GM18873 (cell line): ENCODE measurements around the gene SYNDIG1.

ENCODE experiments used
- ATAC-seq: cut with Tn5 transposase; IDR thresholded peaks from one replicate; pipeline ENCODE4 v1.9.1; 2021; ENCODE audit warnings: mild to moderate bottlenecking, moderate library complexity, moderate number of reproducible peaks; ENCODE audit not compliant: unreplicated experiment, low FRiP score

The SYNDIG1 gene

DNA sequence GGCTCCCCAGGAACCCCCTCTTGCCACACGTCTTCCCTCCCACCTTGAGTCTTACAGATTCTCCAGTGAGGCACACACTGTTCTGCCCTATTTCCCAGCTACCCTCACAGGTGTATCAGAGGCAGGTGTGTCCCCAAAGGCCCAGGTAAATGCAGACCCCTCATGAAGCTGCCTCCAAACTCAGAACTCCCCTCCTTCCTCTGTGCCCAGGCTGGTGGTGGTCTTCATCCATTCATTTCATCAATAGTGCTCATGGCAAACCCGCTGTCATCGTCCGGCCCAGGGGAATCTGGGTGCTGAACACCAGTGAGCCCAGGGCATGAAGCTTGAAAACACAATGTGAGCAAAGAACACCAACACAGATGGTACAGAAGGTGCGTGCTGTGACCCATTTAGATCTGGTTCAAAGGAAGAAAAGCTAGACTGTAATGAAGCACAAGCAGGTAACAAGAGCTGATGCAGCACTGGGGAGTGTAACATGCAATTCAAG is 213.1 kb downstream of the SYNDIG1 start:
- no peak for ATAC-seq

DNA sequence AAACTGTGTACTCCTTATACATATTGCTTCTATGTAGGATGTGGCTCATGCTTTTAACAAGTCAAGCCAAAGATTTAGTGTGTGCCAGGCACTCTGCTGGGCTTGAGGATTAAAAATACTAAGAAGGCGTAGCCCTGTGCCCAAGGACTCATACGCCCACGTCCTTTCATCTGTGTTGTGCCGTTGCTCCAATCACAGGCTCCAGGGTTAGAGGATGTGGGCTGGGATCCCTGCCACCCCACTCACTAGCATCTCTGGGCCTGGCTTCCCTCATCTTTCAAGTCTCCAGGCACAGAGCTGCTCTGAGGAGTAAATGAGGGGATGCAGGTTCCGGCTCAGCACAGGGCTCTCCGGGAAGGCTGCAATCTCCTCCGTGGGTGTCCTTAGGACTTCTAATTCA is 214.2 kb downstream of the SYNDIG1 start:
- no peak for ATAC-seq

DNA sequence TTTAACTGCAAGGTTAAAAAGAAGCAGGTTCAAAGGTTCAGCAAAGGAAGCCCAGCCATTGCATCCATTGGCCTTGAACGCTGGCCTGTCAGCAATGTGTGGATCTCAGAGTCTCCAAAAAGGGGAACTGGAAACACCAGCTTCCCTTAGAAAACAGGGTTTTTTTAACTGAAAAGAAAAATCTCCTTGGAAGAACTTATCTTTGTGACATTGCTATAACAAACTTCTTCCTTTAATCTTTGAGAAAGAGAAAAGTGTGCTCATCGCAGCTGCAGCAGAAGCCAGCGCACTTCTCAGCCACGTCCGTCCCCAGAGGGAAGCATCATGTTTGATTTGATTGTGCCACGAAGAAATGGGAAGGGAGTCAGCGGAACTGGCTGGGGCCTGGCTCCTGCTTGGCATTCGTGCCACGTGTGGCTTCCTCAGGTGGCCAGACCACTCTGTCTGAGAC is 215.0 kb downstream of the SYNDIG1 start:
- ATAC-seq = no peak

DNA sequence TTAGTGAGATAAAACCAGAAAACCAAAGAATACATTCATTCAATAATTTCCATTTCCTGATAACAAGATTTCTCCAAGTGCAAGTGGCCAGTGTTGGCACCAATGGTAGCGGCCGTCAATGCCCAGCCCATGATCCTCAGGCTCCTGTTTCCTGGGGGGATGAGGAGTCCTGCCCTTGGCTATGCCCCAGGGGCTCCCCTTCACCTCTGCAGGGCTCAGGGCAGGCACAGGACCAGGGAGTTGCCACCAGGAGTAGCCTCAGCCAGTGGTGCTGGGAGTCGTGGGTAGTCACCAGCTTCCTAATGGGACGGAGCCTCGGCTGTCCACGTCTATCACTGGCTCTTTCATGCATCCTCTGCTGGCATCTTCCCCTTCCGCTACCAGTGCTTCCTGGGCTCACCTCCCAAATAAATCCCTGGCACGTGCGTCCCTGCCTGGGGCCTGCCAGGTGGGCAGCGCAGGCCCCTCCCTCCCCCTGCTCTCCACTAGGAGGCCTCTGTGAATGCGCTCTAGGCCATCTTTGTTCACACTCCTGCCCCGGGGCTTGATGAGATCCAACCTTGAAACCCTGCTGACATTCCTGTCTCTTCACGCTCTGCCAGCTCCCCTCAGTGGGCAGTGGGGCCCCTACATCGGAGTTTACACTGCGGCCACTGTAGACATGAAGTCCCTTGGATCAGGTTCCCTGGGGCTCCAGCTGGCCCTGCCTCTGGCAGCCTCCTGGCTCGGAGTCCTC is 215.7 kb downstream of the SYNDIG1 start:
- ATAC-seq = no peak

DNA sequence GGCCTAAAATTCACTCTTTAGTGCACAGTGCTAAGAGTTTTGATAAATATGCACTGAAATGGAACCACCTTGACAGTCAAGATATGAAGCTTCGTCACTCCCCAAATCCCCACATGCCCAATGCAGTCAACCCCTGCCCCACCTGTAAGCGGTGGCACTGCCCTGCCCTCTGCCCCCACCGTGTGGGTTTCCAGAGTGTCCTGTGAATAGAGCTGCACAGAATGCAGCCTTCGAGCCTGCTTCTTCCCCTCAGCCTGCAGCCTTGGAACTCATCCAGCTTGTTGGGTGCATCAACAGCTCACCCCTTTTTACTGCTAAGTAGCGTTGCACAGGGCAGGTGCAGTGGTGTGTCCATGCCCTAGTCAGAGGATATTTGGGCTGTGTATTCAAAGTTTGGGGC is 216.3 kb downstream of the SYNDIG1 start:
- ATAC-seq = no peak

DNA sequence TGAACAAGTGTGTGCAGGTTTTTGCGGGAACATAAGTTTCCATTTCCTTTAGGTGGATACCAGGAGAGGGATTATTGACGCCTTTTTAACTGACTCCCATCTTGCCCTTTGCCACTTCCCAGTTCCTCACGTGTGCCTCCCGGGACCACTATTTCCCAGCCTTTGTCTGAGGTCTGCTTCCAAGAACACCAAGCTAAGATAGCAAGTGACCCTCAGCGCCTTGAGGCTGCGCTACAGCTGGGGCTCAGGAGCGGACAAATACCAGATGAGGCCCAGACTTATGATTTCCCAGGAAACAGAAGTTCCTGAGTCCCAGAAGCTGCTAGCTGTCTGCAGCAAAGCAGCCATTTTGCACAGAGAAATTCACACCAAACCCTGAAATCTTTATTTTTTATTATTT is 216.7 kb downstream of the SYNDIG1 start:
- no peak for ATAC-seq

DNA sequence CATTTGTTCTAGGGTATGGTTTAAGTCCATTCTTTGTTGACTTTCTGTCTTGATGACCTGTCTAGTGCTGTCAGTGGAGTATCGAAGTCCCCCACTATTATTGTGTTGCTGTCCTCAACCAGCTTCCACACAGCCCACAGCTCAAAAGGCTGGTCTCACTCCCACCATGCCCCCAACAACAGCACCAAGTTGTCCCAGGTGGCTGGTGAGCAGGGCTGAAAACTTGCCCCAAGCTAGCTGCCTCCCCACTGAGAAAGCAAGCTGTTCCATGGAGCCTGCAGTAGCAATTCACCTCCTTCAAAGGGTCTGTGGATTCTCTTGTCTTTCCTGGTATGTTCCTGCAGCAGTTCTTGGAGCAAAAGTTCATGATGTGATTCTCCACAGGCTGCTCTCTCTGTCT is 221.0 kb downstream of the SYNDIG1 start:
- no peak for ATAC-seq

DNA sequence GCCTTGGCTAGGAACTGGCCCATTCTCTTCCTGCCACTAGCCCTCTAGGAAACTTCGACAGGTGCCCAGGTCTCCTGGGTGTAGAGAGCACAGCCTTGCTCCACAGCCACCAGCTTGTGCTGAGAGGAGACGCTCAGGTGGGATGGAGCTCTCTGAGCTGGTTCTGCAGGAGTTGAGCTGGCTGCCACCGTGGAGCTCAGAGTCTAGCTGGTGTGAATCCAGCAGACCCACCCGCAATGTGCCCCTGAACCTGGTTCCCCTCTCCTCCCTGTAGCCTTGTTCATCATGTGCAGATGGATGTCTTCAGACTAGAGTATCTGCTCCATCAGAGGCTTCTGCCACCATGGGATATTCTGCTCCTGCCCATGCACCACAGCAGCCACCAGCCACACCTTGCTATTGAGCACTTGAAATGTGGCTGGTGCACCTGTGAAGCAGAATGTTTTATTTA is 222.5 kb downstream of the SYNDIG1 start:
- no peak for ATAC-seq

DNA sequence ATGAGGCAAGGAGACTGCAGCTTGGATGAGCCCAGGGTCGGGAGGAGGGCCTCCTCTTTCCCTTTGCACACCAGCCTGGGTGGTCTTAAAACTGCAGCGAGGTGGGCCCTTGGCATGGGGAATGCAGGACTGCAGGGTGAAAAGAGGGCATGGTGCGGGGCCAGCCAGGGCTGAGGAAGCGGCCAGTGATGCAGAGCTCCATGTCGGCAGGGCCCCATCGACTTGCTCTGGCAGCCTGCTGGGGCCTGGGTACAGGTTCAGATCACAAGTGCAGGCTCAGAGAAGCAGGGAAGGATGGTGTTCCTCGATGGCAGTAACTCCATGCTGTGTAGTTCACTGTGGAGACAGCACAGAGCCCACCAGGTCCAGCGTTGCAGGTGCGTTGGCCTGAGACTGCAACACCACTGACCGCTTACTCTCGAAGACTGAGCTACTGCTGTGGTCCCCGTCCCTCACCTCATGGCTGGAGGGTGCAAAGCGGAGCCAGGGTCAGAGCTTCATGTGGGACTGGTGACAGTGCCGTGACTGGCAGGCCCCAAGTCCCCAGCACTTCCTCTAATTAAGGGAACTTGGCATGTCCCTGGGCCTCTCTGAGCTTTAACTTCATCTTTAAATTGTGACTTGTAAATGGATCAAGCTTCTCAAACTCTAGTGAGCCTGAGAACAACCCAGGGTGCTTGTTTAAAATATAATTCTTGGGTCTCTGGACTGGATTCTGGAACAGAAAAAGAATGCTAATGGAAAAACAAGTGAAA is 223.2 kb downstream of the SYNDIG1 start:
- ATAC-seq = no peak

DNA sequence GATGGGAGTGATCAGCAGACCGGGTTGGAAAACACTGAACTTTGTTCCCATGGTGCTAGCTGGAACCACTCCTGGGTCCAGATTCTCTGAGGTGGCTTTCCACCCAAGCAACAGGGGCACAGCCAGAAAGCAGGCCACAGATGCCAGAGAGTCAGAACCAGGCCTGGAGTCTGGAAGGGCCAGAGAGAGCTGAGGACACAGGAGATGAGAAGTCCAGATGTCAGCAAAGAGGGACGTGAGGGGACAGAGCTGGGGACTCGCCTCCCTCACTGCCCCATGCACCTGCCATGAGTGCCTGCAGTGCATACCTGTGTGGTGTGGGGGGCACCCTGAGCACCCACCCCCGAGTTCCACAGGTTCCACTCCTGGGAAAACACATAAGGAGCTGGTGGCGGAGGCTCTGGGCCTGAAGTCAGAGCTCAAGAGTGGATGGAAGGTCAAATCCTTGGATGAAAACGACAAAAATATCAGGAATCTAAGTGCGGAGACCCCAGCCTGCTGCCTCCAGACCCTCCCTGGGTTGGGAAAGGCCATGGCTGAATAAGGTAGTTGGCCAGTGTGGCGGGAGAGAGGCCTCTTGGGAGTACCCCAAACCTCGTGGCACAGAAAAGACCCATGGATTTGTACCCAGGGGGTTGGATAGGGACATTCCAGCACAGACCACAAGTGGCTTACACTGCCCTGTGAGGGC is 224.2 kb downstream of the SYNDIG1 start:
- ATAC-seq = no peak

DNA sequence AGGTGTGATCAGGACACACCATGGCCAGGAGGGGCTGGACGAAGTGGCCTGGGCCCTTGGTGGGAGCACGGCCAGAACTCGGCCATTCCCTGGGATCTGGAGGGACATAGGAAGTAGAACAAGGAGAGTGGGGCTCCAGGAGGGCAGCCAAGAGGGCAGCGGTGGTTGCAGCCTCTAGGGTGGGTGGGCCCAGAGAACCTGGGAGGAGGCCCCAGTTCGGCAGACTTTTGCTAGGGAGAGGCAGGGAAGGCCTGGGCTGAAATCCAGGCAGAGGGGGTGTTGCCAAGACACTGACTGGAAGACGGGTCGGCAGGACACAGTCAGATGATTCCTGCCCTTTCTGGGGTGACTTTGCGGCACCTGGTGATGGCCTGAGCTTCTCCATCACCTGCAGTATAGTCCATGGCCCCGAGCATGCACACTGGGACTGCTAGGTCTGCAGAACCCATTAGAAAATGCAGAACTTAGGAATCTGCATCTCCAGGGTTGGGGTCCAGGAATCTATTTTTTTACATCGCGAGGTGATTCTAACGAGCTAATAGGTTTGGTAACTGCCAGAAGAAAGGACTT is 224.8 kb downstream of the SYNDIG1 start:
- ATAC-seq = no peak

DNA sequence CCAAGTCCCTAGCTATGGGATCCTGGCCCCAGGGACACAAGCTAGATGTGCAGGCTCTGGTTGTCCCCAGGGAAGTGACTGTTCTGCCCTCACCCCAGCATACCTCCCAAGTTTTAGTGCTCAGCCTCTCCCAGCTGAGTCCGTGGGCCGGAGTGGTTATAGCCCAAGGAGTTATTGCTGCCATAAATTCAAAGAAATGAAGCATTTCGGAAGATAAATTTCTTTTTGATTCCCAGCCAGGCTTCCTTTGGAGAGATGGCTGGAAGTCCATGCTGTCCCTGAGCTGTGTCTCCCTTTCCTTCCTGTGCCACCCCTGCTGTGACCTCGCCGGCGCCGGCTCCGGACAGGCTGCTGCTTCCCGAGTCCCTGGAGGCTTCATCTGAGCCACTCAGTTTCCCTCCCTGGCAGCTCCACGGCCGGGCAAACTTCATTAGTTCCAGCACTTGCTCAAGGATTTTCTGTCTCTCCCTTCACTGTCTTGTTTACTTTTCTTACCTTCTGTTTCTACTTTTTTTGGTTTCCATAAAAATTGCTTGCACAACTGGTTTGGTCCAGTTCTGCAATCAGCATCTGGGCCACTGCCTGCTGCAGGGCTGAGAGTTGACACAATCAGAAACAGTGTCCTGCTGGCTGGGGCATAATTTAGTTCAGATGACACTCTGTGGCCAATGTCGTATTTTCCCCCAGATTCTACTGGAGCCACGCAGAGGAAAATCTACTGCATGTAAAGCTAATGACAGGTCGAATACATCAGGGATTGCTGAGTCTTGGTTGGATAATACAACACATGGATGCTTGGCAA is 225.5 kb downstream of the SYNDIG1 start:
- ATAC-seq = no peak

DNA sequence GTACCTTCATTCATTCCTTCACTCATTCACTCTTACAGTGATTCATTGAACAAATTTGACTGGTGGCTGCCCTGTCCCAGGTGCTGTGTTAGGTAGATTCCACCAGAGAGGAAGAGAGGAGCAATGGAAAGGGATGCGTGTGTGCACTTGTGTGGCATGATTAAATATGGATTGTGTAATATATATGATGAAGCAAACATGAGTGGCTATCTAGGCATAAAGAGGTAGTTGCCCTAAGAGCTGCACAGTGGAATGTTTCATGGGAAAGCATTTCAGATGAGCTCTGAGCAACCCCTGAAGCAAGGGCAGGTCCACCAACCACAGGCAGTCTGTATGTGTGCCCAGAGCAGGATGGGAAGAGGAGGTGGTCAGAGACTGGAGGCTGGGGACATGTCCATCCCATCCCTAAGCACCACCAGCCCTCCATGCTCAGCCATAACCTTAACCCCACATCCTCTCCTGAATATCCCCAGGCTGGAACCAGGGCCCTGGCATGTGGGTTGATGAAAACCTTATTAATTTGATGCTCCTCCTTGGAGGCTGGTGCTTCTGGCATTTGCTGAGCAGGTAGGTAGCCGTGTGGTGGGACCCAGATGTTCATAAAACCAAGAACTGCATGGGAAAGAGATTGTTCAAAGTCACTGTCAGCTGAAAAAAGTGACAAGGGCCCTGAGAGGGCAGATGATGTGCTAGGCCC is 226.2 kb downstream of the SYNDIG1 start:
- ATAC-seq = no peak

DNA sequence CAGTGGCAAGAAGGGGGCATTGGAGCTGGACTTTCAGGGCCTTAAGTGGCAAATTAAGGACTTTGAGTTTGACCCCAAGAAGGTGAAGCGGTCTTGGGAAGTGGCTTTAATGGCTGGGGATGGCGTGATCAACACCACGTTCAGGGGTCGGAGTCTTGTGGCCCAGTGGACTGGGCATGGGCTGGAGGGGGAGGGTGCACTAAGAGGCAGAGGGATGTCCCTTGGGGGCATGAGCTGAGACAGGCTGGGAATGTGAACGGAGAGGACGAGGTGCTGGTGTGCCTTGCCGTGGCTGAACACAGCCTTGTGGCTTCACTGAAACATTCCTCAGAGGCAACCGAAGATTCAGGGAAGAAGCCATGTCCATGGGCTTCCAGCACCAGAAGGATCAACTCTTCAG is 227.0 kb downstream of the SYNDIG1 start:
- ATAC-seq = no peak

DNA sequence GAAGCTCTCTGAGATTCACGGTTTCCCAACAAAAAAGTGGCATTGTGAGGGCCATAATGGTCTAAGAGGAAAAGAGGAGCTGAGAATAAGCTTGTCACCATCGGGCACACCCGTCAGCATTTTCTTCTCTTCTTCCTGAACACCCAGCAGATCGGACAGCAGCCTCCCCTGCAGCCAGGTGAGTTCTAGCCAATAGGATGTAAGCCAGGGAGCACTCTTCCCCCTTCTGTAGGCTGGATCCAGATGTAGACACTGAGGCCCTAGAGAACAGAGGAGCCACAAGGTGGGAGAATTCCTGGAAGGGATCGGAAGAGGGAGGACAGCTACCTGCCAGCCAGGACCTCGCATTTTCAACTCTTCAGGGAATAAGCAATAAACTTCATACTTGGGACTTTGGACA is 228.0 kb downstream of the SYNDIG1 start:
- no peak for ATAC-seq

DNA sequence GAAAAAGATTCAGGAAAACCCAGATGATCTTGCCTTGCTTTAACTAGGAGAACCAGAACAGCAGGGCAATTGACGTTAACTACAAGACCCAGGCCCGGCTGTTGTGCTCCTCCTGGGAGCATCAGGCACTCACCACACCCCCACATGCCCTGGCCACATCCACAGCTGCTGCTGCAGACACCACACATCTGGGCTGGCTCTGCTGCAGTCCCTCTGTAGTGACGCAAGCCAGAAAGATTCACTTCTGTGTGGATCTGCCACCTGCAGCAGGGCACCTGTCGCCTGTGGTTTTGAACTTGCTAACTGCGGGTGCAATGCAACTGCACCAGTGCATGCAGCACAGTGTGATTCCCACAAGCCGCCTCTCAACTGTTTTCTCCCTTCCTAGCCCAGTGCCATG is 228.8 kb downstream of the SYNDIG1 start:
- no peak for ATAC-seq

DNA sequence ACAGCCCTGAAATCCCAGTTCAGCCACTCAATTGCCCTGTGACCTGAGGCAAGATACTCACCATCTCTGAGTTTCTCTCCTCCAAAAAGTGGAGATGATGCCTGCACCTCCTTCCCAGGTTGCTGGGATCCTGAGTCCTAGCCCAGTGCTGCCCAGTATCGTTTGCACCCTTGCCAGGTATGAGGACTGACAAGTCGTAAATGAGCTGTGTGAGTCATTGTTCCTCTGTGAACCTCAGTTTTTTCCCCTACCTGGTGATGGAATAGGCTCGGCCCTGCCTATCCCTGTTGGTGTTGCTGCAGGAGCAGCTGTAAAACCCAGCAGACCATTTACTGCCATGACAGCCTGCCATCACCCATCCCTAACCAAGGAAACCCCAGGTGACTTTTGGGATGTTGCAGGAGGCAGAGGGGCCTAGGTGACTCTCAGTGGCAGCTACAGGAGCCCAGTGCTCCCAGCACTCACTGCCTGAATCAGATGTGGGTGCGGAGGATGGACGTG is 229.3 kb downstream of the SYNDIG1 start:
- ATAC-seq = no peak

DNA sequence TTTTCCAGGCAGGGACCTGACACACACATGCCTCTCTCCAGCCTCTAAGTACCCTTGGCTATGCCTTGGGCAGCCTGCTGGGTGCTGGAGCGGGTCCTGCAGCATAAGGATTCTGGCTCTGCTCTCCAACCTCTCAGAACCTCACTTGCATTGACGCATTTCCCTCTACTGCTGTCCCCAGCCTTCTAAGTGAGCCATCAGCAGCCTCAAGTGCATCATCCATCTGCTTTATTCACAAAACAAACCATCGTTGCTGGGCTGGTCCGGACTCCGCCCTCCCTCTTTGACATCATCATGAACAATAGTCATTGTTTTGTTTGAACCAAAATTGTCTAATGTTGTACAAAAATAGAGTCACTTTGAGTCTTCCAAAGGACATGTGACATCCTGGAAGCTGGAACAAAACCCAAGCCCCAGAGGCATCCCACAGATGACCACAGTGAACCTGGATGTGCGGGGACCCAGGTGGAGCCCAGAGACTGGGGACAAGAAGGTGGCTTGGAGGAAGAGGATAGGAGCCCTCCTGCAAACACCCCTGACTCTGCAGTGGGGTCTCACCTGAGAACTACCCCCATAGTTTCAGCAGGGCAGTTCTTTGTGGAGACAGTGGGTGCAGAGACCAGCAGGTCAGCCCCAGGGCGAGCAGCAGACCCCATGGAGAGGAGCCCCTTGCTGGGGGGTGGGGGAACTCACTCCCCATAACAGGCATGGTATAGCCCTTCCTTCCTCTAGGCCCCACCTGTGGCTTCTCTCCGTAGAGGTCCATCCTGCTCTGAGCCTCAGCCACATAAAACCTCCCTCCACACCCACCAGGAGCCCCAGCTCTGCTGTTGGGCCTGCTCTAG is 230.1 kb downstream of the SYNDIG1 start:
- ATAC-seq = no peak
